LNCaP clone FGC (cell line): Measurements from ENCODE around the gene NR1I2.

ENCODE experiments used
- DNase-seq: peaks from one replicate; pipeline ENCODE4 v3.0.0-alpha.2; 2011; ENCODE audit warnings: low read depth
- H3K4me3 ChIP-seq: 2 replicates; pipeline ENCODE4 v1.5.1; 2011; ENCODE audit warnings: mild to moderate bottlenecking, low read depth, low read length, control low read depth
- CTCF ChIP-seq: IDR thresholded peaks from 2 replicates; pipeline ENCODE4 v1.5.1; 2012; ENCODE audit warnings: mild to moderate bottlenecking; ENCODE audit not compliant: control insufficient read depth, insufficient read depth; ENCODE audit errors: extremely low read depth

Gene NR1I2

GRCh38 chr3:119746423-119746822 is 35.5 kb upstream of the NR1I2 start:
- DNase-seq: no peak
- TF ChIP-seq CTCF: no peak
- H3K4me3 ChIP-seq: no peak overlapping the region

- H3K4me3 ChIP-seq: no peak overlapping the region
- DNase-seq: no peak
- TF ChIP-seq CTCF: no peak
Measured at GRCh38 chr3:119747357-119747756, 34.5 kb upstream of the NR1I2 start.

- DNase-seq: no peak
- no peak for TF ChIP-seq CTCF
- no peak overlapping the region for H3K4me3 ChIP-seq
Measured at GRCh38 chr3:119748991-119749390, 32.9 kb upstream of the NR1I2 start.

- no peak for DNase-seq
- TF ChIP-seq CTCF: no peak
- no peak overlapping the region for H3K4me3 ChIP-seq
Measured at GRCh38 chr3:119751423-119751822, 30.5 kb upstream of the NR1I2 start.

GRCh38 chr3:119759962-119760361 is 21.9 kb upstream of the NR1I2 start:
- TF ChIP-seq CTCF: no peak
- no peak overlapping the region for H3K4me3 ChIP-seq
- DNase-seq: no peak

GRCh38 chr3:119762876-119763275 is 19.0 kb upstream of the NR1I2 start:
- no peak overlapping the region for H3K4me3 ChIP-seq
- DNase-seq: no peak
- TF ChIP-seq CTCF: no peak

GRCh38 chr3:119763466-119763865 is 18.4 kb upstream of the NR1I2 start:
- H3K4me3 ChIP-seq: no peak overlapping the region
- DNase-seq: no peak
- no peak for TF ChIP-seq CTCF
